Glomerular endothelial cell (primary cell): ENCODE measurements around the gene SLC31A2. TPM values are rescaled to one million over a fixed set of nuclear protein-coding genes. Genes with fewer than 3 reads are reported as not detected.
"Not testable (repeated sequence)": the region's sequence is repeated elsewhere in the genome, so short reads cannot be mapped to it uniquely, and the experiment has no call there.

ENCODE experiments used
- DNase-seq: peaks from one replicate; pipeline ENCODE4 v3.0.0-alpha.2; 2011; ENCODE audit warnings: low read depth, low spot score; ENCODE audit errors: extremely low read depth
- total RNA-seq: library from RNA; depleted of rRNA; stranded (reverse); fragments of >200 nt; gene quantifications from 2 replicates; pipeline ENCODE4 v1.2.3, GENCODE V29; 2015

SLC31A2 gene
- 6.5 and 8.0 TPM in 2 replicates for total RNA-seq

GRCh38 chr9:113150670-113151611 lies at the start of gene SLC31A2:
Gene SLC31A2, plus strand, starts transcription at chr9:113151007. Its CDS starts 68 bp downstream, at chr9:113151075.
- DNase-seq, result no peak

GRCh38 chr9:113105345-113105744 lies 45.5 kb upstream of the SLC31A2 start:
- not testable (repeated sequence) for DNase-seq

- not testable (repeated sequence) for DNase-seq
Observed at GRCh38 chr9:113111065-113111951, 39.5 kb upstream of the SLC31A2 start.

- DNase-seq, result not testable (repeated sequence)
Observed at GRCh38 chr9:113112706-113113510, 37.9 kb upstream of the SLC31A2 start.

GRCh38 chr9:113118829-113119228 lies 32.0 kb upstream of the SLC31A2 start:
- not testable (repeated sequence) for DNase-seq

- no peak for DNase-seq
Observed at GRCh38 chr9:113125386-113126035, 25.3 kb upstream of the SLC31A2 start.

- DNase-seq, result no peak
Observed at GRCh38 chr9:113129466-113129865, 21.3 kb upstream of the SLC31A2 start.

- DNase-seq, result no peak
Observed at GRCh38 chr9:113129884-113130283, 20.9 kb upstream of the SLC31A2 start.

- no peak for DNase-seq
Observed at GRCh38 chr9:113131689-113132151, 19.1 kb upstream of the SLC31A2 start.

- DNase-seq, result no peak
Observed at GRCh38 chr9:113137196-113138168, 13.3 kb upstream of the SLC31A2 start.

- DNase-seq, result no peak
Observed at GRCh38 chr9:113138760-113139159, 12.0 kb upstream of the SLC31A2 start.

GRCh38 chr9:113139225-113139829 lies 11.5 kb upstream of the SLC31A2 start:
- DNase-seq, result no peak

GRCh38 chr9:113139953-113140352 lies 10.9 kb upstream of the SLC31A2 start:
- no peak for DNase-seq

GRCh38 chr9:113140896-113141295 lies 9.9 kb upstream of the SLC31A2 start:
- DNase-seq, result not testable (repeated sequence)

- DNase-seq, result no peak
Observed at GRCh38 chr9:113143432-113144227, 7.2 kb upstream of the SLC31A2 start.

- no peak for DNase-seq
Observed at GRCh38 chr9:113148372-113148705, 2.5 kb upstream of the SLC31A2 start.

- no peak for DNase-seq
Observed at GRCh38 chr9:113148781-113149510, 1.9 kb upstream of the SLC31A2 start.
